Transverse colon (tissue), 4 donors: Measurements from ENCODE around the gene ZNF236.

Source experiments
- POLR2A ChIP-seq: fragments of 450-650 bp; IDR thresholded peaks from one replicate; pipeline ENCODE4 v1.6.1; 2016; ENCODE audit warnings: antibody characterized with exemption, mild to moderate bottlenecking, moderate library complexity
- POLR2AphosphoS5 ChIP-seq, 3 donors: sonication (generic); formaldehyde crosslinking; IDR thresholded peaks; one replicate each; pipeline ENCODE4 v1.6.1; 2016; ENCODE audit warnings: antibody characterized with exemption in 3 of 3
- TF ChIP-seq, protein P1 (sequence below), 5 experiments: fragments of 200-600 bp in 3 of 5; fragments of 450-650 bp in 2 of 5; sonication (generic) in 3 of 5; IDR thresholded peaks; 1 replicate in 2 of 5; 2 replicates in 3 of 5; pipeline ENCODE4 v1.5.1; 2016 to 2017; ENCODE audit warnings: antibody characterized with exemption in 5 of 5, inconsistent platforms in 3 of 5, mild to moderate bottlenecking in 2 of 5, moderate library complexity in 1 of 5

- TF ChIP-seq POLR2A (no peak), POLR2AphosphoS5 (IDR thresholded peaks at IDR 0.05) (no peak)
- TF ChIP-seq, protein P1, sequence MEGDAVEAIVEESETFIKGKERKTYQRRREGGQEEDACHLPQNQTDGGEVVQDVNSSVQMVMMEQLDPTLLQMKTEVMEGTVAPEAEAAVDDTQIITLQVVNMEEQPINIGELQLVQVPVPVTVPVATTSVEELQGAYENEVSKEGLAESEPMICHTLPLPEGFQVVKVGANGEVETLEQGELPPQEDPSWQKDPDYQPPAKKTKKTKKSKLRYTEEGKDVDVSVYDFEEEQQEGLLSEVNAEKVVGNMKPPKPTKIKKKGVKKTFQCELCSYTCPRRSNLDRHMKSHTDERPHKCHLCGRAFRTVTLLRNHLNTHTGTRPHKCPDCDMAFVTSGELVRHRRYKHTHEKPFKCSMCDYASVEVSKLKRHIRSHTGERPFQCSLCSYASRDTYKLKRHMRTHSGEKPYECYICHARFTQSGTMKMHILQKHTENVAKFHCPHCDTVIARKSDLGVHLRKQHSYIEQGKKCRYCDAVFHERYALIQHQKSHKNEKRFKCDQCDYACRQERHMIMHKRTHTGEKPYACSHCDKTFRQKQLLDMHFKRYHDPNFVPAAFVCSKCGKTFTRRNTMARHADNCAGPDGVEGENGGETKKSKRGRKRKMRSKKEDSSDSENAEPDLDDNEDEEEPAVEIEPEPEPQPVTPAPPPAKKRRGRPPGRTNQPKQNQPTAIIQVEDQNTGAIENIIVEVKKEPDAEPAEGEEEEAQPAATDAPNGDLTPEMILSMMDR (IDR thresholded peaks at IDR 0.05), result no peak
Measured at GRCh38 chr18:76860411-76860810, 38.1 kb downstream of the ZNF236 start.
